ENCODE results near the gene U2SURP. TPM values are rescaled to one million over a fixed set of nuclear protein-coding genes. Genes with fewer than 3 reads are reported as not detected.

Gene U2SURP
- total RNA-seq, 1 experiment from 2014 or later, result 124 TPM

- no peak for DNase-seq (ENCODE audit: low read depth)
These were observed 99.1 kb downstream of the U2SURP start for GRCh38 chr3:143100451-143100850.

- no peak for DNase-seq (ENCODE audit: low read depth)
These were observed 100.5 kb downstream of the U2SURP start for GRCh38 chr3:143101792-143102381.

GRCh38 chr3:143103652-143104051 lies 102.3 kb downstream of the U2SURP start:
- DNase-seq (ENCODE audit: low read depth), result no peak

GRCh38 chr3:143105170-143105569 lies 103.8 kb downstream of the U2SURP start:
- DNase-seq (ENCODE audit: low read depth), result no peak

GRCh38 chr3:143109861-143110260 lies 108.5 kb downstream of the U2SURP start:
- DNase-seq (ENCODE audit: low read depth), result no peak

Small RNAs within 50 kb of the gene (small RNA-seq; reads per million reads assigned to genes)
- not detected for gene AC021074.2

Other genes starting within 250 kb of the U2SURP start
- 22.7 and 34.1 TPM in 2 replicates for gene PCOLCE2, start 112.5 kb upstream of the U2SURP start, total RNA-seq (2014; rRNA removed; shearing (Covaris generic))
- gene PAQR9, start 37.9 kb upstream of the U2SURP start, total RNA-seq (2014; rRNA removed; shearing (Covaris generic)), result 0.03 TPM in 1 of 2 replicates, not detected in the other
- gene CHST2, start 118.2 kb downstream of the U2SURP start, total RNA-seq (2014; rRNA removed; shearing (Covaris generic)), result 30.9 and 36.9 TPM in 2 replicates